CD14-positive monocyte (primary cell): Measurements from ENCODE around the gene PPIF. TPM values are rescaled to one million over a fixed set of nuclear protein-coding genes. Genes with fewer than 3 reads are reported as not detected.

ENCODE experiments used
- DNase-seq, 3 donors: peaks; one replicate each; pipeline ENCODE4 v3.0.0-alpha.2; 2011 to 2022
- H2AFZ ChIP-seq: 2 replicates; pipeline ENCODE4 v1.6.0; 2012; ENCODE audit warnings: mild to moderate bottlenecking, low read depth, low read length, inconsistent platforms; ENCODE audit not compliant: insufficient read depth, poor library complexity, severe bottlenecking
- H3K27ac ChIP-seq, 2 donors: 1 replicate in 1 of 2; 2 replicates in 1 of 2; pipeline ENCODE4 v1.5.1; 2012 to 2013; ENCODE audit warnings: low read length in 2 of 2, control low read depth in 1 of 2, inconsistent platforms in 1 of 2, low read depth in 1 of 2, mild to moderate bottlenecking in 1 of 2
- H3K27me3 ChIP-seq, 2 donors: one replicate each; pipeline versions ENCODE4 v1.6.0 to v1.6.1; 2011 to 2013; ENCODE audit warnings: low read length in 2 of 2; ENCODE audit not compliant: control insufficient read depth in 2 of 2, insufficient read depth in 2 of 2
- H3K36me3 ChIP-seq, 2 donors: replicated peaks in 1 of 2; 1 replicate in 1 of 2; 2 replicates in 1 of 2; pipeline versions ENCODE4 v1.5.1 to v1.6.1; 2012 to 2013; ENCODE audit warnings: low read length in 2 of 2, control low read depth in 1 of 2, inconsistent platforms in 1 of 2, mild to moderate bottlenecking in 1 of 2; ENCODE audit not compliant: insufficient read depth in 2 of 2, control insufficient read depth in 1 of 2
- H3K4me1 ChIP-seq, 2 donors: 1 replicate in 1 of 2; 2 replicates in 1 of 2; pipeline versions ENCODE4 v1.5.1 to v1.6.1; 2012 to 2013; ENCODE audit warnings: low read length in 2 of 2, control low read depth in 1 of 2, inconsistent platforms in 1 of 2, mild to moderate bottlenecking in 1 of 2, moderate library complexity in 1 of 2; ENCODE audit not compliant: insufficient read depth in 2 of 2, control insufficient read depth in 1 of 2
- H3K4me2 ChIP-seq: replicated peaks from 2 replicates; pipeline ENCODE3; 2012; ENCODE audit warnings: low read length, moderate library complexity, mild to moderate bottlenecking; ENCODE audit not compliant: poor library complexity, severe bottlenecking; ENCODE audit errors: extremely low read depth
- H3K4me3 ChIP-seq, 3 experiments: fragments of 200-600 bp in 1 of 3; sonication (generic) in 1 of 3; replicated peaks in 1 of 3; 1 replicate in 2 of 3; 2 replicates in 1 of 3; pipeline ENCODE4 v1.5.1; 2011 to 2013; ENCODE audit warnings: low read length in 3 of 3, mild to moderate bottlenecking in 3 of 3, control low read depth in 2 of 3, low read depth in 2 of 3, inconsistent platforms in 1 of 3, moderate library complexity in 1 of 3
- H3K79me2 ChIP-seq: 2 replicates; pipeline ENCODE4 v1.6.0; 2012; ENCODE audit warnings: mild to moderate bottlenecking, control low read depth, inconsistent platforms, low read length, moderate library complexity; ENCODE audit not compliant: insufficient read depth
- H3K9ac ChIP-seq: 2 replicates; pipeline ENCODE4 v1.6.0; 2017; ENCODE audit warnings: low read length, mild to moderate bottlenecking; ENCODE audit not compliant: insufficient read depth, poor library complexity, severe bottlenecking
- H3K9me3 ChIP-seq, 2 donors: replicated peaks in 1 of 2; 1 replicate in 1 of 2; 2 replicates in 1 of 2; pipeline versions ENCODE4 v1.5.1 to v1.6.1; 2012 to 2013; ENCODE audit warnings: low read length in 2 of 2, control low read depth in 1 of 2; ENCODE audit not compliant: control insufficient read depth in 1 of 2, insufficient read depth in 1 of 2
- H4K20me1 ChIP-seq: 2 replicates; pipeline ENCODE4 v1.6.0; 2012; ENCODE audit warnings: mild to moderate bottlenecking, low read length, control low read depth, moderate library complexity; ENCODE audit not compliant: insufficient read depth
- H3K27ac Mint-ChIP-seq, 7 donors: one replicate each; pipeline ENCODE4 v1.8.0; 2020; ENCODE audit warnings: mild to moderate bottlenecking in 7 of 7, mixed read lengths in 7 of 7, moderate library complexity in 6 of 7, inconsistent platforms in 2 of 7
- H3K27me3 Mint-ChIP-seq, 3 donors: one replicate each; pipeline ENCODE4 v1.8.0; 2021 to 2022; ENCODE audit warnings: low read depth in 3 of 3, mild to moderate bottlenecking in 3 of 3, mixed read lengths in 3 of 3, moderate library complexity in 3 of 3, inconsistent platforms in 1 of 3
- H3K36me3 Mint-ChIP-seq, 2 donors: one replicate each; pipeline ENCODE4 v1.8.0; 2020; ENCODE audit warnings: mixed read lengths in 2 of 2, inconsistent platforms in 1 of 2, mild to moderate bottlenecking in 1 of 2
- H3K4me1 Mint-ChIP-seq: one replicate; pipeline ENCODE4 v1.8.0; 2020; ENCODE audit warnings: mild to moderate bottlenecking, mixed read lengths
- H3K4me3 Mint-ChIP-seq, 2 donors: one replicate each; pipeline ENCODE4 v1.8.0; 2020; ENCODE audit warnings: mild to moderate bottlenecking in 2 of 2, mixed read lengths in 2 of 2, moderate library complexity in 1 of 2
- H3K9me3 Mint-ChIP-seq, 7 donors: one replicate each; pipeline ENCODE4 v1.8.0; 2020 to 2022; ENCODE audit warnings: mixed read lengths in 7 of 7, mild to moderate bottlenecking in 6 of 7, moderate library complexity in 6 of 7, inconsistent platforms in 2 of 7
- CTCF ChIP-seq: fragments of 200-600 bp; IDR thresholded peaks from one replicate; pipeline ENCODE4 v1.8.0; 2022; ENCODE audit warnings: antibody characterized with exemption, mild to moderate bottlenecking
- WGBS: methylation state at CpG from one replicate; pipeline ENCODE4 v1.1.5; 2013; ENCODE audit warnings: missing lambda C conversion rate; ENCODE audit not compliant: insufficient coverage; 5-methylcytosine and 5-hydroxymethylcytosine counted together
- intact Hi-C, 2 donors: fragments of 100-400 bp; cut with micrococcal nuclease; formaldehyde crosslinking; loops; one replicate each; pipeline versions ENCODE4 v1.15.0 to v1.15.1; 2023
- polyA plus RNA-seq, 3 donors: library from polyadenylated mRNA; depleted of rRNA in 1 of 3; unstranded in 2 of 3; stranded (reverse) in 1 of 3; fragments of 300-500 nt in 2 of 3; fragments of >200 nt in 1 of 3; fragmentation: Illumina TruSeq in 2 of 3; gene quantifications; 1 replicate in 2 of 3; 2 replicates in 1 of 3; pipeline ENCODE4 v1.2.3, GENCODE V29; 2012 to 2021

Gene PPIF
- polyA plus RNA-seq, 3 donors = 36.6 to 1,064 (median 52.3) TPM

GRCh38 chr10:79356104-79356503 lies 8.8 kb downstream of the PPIF start:
- Histone ChIP-seq H3K4me2 (peak overlapping the region; percentile 5), H3K27me3 (no peaks in the 10 kb centered on the region), H3K27ac (peak overlapping the region; percentile 56 to 71), H3K36me3 (peaks cover 45 to 46% of the 10 kb centered on the region in 2 donors), H3K4me3 (peak overlapping the region in 1 of 3 experiments; percentile 26), H4K20me1 (peaks cover 61% of the 10 kb centered on the region), H3K9ac (no peak overlapping the region), H2AFZ (no peak overlapping the region), H3K9me3 (no peaks in the 10 kb centered on the region), H3K79me2 (peaks cover 39% of the 10 kb centered on the region), H3K4me1 (peaks cover 53 to 57% of the 10 kb centered on the region in 2 donors)
- TF ChIP-seq CTCF = no peak
- intact Hi-C loops = loop anchor here in 1 of 2 donors (10.0 kb wide), 1 partner anchor 111 kb away; no protein-coding TSS in a partner anchor
- H3K9me3 Mint-ChIP-seq = peaks cover 0 to 1% (median 0%) of the 10 kb centered on the region in 7 donors
- peak overlapping the region in 1 of 2 donors; percentile 21 for H3K4me3 Mint-ChIP-seq
- H3K36me3 Mint-ChIP-seq = peaks cover 55 to 64% of the 10 kb centered on the region in 2 donors
- H3K27me3 Mint-ChIP-seq = peaks cover 0 to 4% (median 0%) of the 10 kb centered on the region in 3 donors
- peak overlapping the region; percentile 85 to 93 (median 90) for H3K27ac Mint-ChIP-seq
- peaks cover 65% of the 10 kb centered on the region for H3K4me1 Mint-ChIP-seq
- peak; percentile 75 to 76 (median 75) for DNase-seq
- 20% methylated on average over 1 of the region's 5 CpGs for WGBS

GRCh38 chr10:79357180-79357579 lies 9.9 kb downstream of the PPIF start:
- TF ChIP-seq CTCF = no peak
- H3K4me1 ChIP-seq = peaks cover 44 to 47% of the 10 kb centered on the region in 2 donors
- intact Hi-C loops = loop anchor here in 1 of 2 donors (10.0 kb wide), 1 partner anchor 112 kb away; no protein-coding TSS in a partner anchor
- H3K79me2 ChIP-seq = peaks cover 30% of the 10 kb centered on the region
- H3K4me1 Mint-ChIP-seq = peaks cover 55% of the 10 kb centered on the region
- H3K9me3 ChIP-seq = no peaks in the 10 kb centered on the region
- H3K9ac ChIP-seq = no peak overlapping the region
- peaks cover 51% of the 10 kb centered on the region for H4K20me1 ChIP-seq
- no peaks in the 10 kb centered on the region for H3K27me3 ChIP-seq
- no peak overlapping the region for H3K4me3 ChIP-seq
- no peak overlapping the region for H3K4me3 Mint-ChIP-seq
- peaks cover 46 to 54% of the 10 kb centered on the region in 2 donors for H3K36me3 Mint-ChIP-seq
- no peak overlapping the region for H2AFZ ChIP-seq
- H3K36me3 ChIP-seq = peaks cover 34 to 36% of the 10 kb centered on the region in 2 donors
- H3K27ac ChIP-seq = no peak overlapping the region
- H3K4me2 ChIP-seq = no peak overlapping the region
- H3K9me3 Mint-ChIP-seq = peaks cover 0 to 1% (median 0%) of the 10 kb centered on the region in 7 donors
- no peak for DNase-seq
- no peak overlapping the region for H3K27ac Mint-ChIP-seq
- 98% methylated on average over 9 of the region's 9 CpGs for WGBS
- H3K27me3 Mint-ChIP-seq = peaks cover 0 to 6% (median 0%) of the 10 kb centered on the region in 3 donors
